OCI-LY7 (cell line): Measurements from ENCODE around the gene GIMAP1. TPM values are rescaled to one million over a fixed set of nuclear protein-coding genes. Genes with fewer than 3 reads are reported as not detected.

ENCODE experiments used
- BruUV-seq: library from RNA; stranded (reverse); fragments of 400-500 nt; replicated peaks from 2 replicates; lab custom pipeline; 2021; lab: Mats Ljungman, UMichigan
- CTCF ChIA-PET: fragments of 300-600 bp; sonication (Branson Sonifier 250); formaldehyde crosslinking; loops from one replicate; lab custom pipeline; 2022; ENCODE audit warnings: antibody characterized with exemption; ENCODE audit not compliant: unreplicated experiment; lab: Charles Lee
- POLR2A ChIA-PET: fragments of 300-600 bp; sonication (Branson Sonifier 250); formaldehyde crosslinking; loops from one replicate; lab custom pipeline; 2022; ENCODE audit warnings: antibody characterized with exemption; lab: Charles Lee
- DNase-seq: peaks from one replicate; pipeline ENCODE4 v3.0.0-alpha.2; 2015; ENCODE audit warnings: low spot score
- H2AFZ ChIP-seq: fragments of 200-600 bp; sonication (generic), shearing (Covaris generic); 2 replicates; pipeline ENCODE4 v1.6.1; 2014; ENCODE audit warnings: mild to moderate bottlenecking, antibody characterized with exemption, low read length, moderate library complexity
- H3K27ac ChIP-seq: fragments of 200-600 bp; sonication (generic); 2 replicates; pipeline ENCODE4 v1.5.1; 2014; ENCODE audit warnings: mixed run types, low read depth, mild to moderate bottlenecking, moderate library complexity, low read length, inconsistent platforms; ENCODE audit not compliant: poor library complexity, severe bottlenecking
- H3K36me3 ChIP-seq: fragments of 200-600 bp; sonication (generic); 2 replicates; pipeline ENCODE4 v1.6.1; 2014; ENCODE audit warnings: mild to moderate bottlenecking, antibody characterized with exemption, low read length, moderate library complexity, mixed read lengths; ENCODE audit not compliant: insufficient read depth
- H3K4me1 ChIP-seq: fragments of 200-600 bp; sonication (generic); 2 replicates; pipeline ENCODE4 v1.5.1; 2014; ENCODE audit warnings: mild to moderate bottlenecking, low read length; ENCODE audit not compliant: insufficient read depth, poor library complexity, severe bottlenecking
- H3K4me2 ChIP-seq: fragments of 200-600 bp; sonication (generic); 2 replicates; pipeline ENCODE4 v1.6.1; 2014; ENCODE audit warnings: mild to moderate bottlenecking, low read length
- H3K4me3 ChIP-seq: fragments of 200-600 bp; sonication (generic); 2 replicates; pipeline ENCODE4 v1.5.1; 2014; ENCODE audit warnings: mild to moderate bottlenecking, low read depth, low read length; ENCODE audit not compliant: poor library complexity, severe bottlenecking
- H3K79me2 ChIP-seq: fragments of 200-600 bp; sonication (generic); 2 replicates; pipeline ENCODE4 v1.6.1; 2016; ENCODE audit warnings: low read depth, mild to moderate bottlenecking, low read length, moderate library complexity, mixed read lengths; ENCODE audit not compliant: insufficient read depth
- H3K9me2 ChIP-seq: fragments of 200-600 bp; sonication (generic); 2 replicates; pipeline ENCODE4 v1.6.1; 2016; ENCODE audit warnings: mild to moderate bottlenecking, low read length, mixed read lengths; ENCODE audit not compliant: insufficient read depth
- H3K9me3 ChIP-seq: fragments of 200-600 bp; sonication (generic); 2 replicates; pipeline ENCODE4 v1.6.1; 2014; ENCODE audit warnings: mild to moderate bottlenecking, mixed run types, low read length, mixed read lengths
- H4K20me1 ChIP-seq: fragments of 200-600 bp; sonication (generic); 2 replicates; pipeline ENCODE4 v1.6.1; 2014; ENCODE audit warnings: mild to moderate bottlenecking, antibody characterized with exemption, low read length, moderate library complexity, mixed read lengths; ENCODE audit not compliant: insufficient read depth
- EZH2phosphoT487 ChIP-seq: fragments of 200-600 bp; sonication (generic); IDR thresholded peaks from 2 replicates; pipeline ENCODE4 v1.6.1; 2018; ENCODE audit warnings: low read depth, borderline replicate concordance, mild to moderate bottlenecking, mixed run types, antibody characterized with exemption, low read length, moderate library complexity, mixed read lengths
- intact Hi-C: fragments of 100-400 bp; cut with micrococcal nuclease; formaldehyde crosslinking; loops from one replicate; pipeline ENCODE4 v1.10.0; 2022; ENCODE audit not compliant: unreplicated experiment
- total RNA-seq, 2 experiments: library from RNA; depleted of rRNA in 1 of 2; stranded (reverse); fragments of >200 nt in 1 of 2; shearing (Covaris generic) in 1 of 2; gene quantifications; 2 replicates each; pipeline ENCODE4 v1.2.3, GENCODE V29; 2014 to 2022
- TF ChIP-seq, protein P1 (sequence below): fragments of 200-600 bp; sonication (generic); conservative IDR thresholded peaks from 2 replicates; pipeline ENCODE4 v1.5.1; 2014; ENCODE audit warnings: mild to moderate bottlenecking, antibody characterized with exemption, low read length, moderate library complexity, mixed read lengths

The GIMAP1 gene
- total RNA-seq, 2 experiments from 2014 or later, result not detected

DNA sequence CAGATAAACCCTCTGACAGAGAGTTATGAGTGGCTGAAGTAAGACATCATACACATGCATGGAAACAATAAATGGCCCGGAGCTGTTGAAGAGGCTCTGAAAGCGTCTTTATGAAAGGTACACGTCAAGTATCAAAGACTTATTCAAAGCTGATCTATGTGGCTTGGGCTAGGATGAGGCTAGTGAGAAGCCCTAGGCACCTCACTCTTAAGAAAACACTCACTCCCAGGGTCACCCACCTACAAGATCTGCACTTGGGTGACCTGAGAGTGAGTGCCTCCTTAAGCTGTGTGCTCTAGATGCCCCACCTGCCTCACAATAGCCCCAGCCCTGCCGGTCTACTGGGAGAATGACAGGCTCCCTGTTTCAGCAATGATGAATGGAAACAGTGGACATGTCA lies 1.1 kb upstream of the GIMAP1 start:
- no peaks in the 10 kb centered on the region for H3K79me2 ChIP-seq
- no peak for DNase-seq
- ChIA-PET POLR2A (no interaction called here), CTCF (no interaction called here)
- no peak overlapping the region for H3K4me3 ChIP-seq
- intact Hi-C loops, result no loop called here
- H3K4me1 ChIP-seq, result no peaks in the 10 kb centered on the region
- no TSS peak for BruUV-seq
- TF ChIP-seq, protein P1, sequence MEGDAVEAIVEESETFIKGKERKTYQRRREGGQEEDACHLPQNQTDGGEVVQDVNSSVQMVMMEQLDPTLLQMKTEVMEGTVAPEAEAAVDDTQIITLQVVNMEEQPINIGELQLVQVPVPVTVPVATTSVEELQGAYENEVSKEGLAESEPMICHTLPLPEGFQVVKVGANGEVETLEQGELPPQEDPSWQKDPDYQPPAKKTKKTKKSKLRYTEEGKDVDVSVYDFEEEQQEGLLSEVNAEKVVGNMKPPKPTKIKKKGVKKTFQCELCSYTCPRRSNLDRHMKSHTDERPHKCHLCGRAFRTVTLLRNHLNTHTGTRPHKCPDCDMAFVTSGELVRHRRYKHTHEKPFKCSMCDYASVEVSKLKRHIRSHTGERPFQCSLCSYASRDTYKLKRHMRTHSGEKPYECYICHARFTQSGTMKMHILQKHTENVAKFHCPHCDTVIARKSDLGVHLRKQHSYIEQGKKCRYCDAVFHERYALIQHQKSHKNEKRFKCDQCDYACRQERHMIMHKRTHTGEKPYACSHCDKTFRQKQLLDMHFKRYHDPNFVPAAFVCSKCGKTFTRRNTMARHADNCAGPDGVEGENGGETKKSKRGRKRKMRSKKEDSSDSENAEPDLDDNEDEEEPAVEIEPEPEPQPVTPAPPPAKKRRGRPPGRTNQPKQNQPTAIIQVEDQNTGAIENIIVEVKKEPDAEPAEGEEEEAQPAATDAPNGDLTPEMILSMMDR, result no peak
- TF ChIP-seq EZH2phosphoT487, result no peak
- H3K4me2 ChIP-seq, result no peak overlapping the region
- H2AFZ ChIP-seq, result no peak overlapping the region
- no peaks in the 10 kb centered on the region for H3K36me3 ChIP-seq
- no peak overlapping the region for H3K27ac ChIP-seq
- H3K9me3 ChIP-seq, result no peaks in the 10 kb centered on the region
- no peaks in the 10 kb centered on the region for H3K9me2 ChIP-seq
- no peaks in the 10 kb centered on the region for H4K20me1 ChIP-seq

GRCh38 chr7:150715738-150716137 lies 675 bp upstream of the GIMAP1 start:
- H3K27ac ChIP-seq, result no peak overlapping the region
- DNase-seq, result no peak
- POLR2A ChIA-PET, result interaction anchor here (0.6 kb wide), 2 partner anchors 170 to 1229 kb away, joined by 3 to 4 read pairs; no protein-coding TSS in a partner anchor
- no peak for TF ChIP-seq EZH2phosphoT487
- TF ChIP-seq, protein P1, result no peak
- CTCF ChIA-PET, result interaction anchor here (0.6 kb wide), 1 partner anchor 54 kb away, joined by 3 read pairs; no protein-coding TSS in a partner anchor
- H2AFZ ChIP-seq, result no peak overlapping the region
- no peaks in the 10 kb centered on the region for H4K20me1 ChIP-seq
- H3K4me2 ChIP-seq, result no peak overlapping the region
- H3K4me1 ChIP-seq, result no peaks in the 10 kb centered on the region
- H3K9me2 ChIP-seq, result no peaks in the 10 kb centered on the region
- no peaks in the 10 kb centered on the region for H3K36me3 ChIP-seq
- H3K9me3 ChIP-seq, result no peaks in the 10 kb centered on the region
- no peak overlapping the region for H3K4me3 ChIP-seq
- intact Hi-C loops, result no loop called here
- H3K79me2 ChIP-seq, result no peaks in the 10 kb centered on the region
- no TSS peak for BruUV-seq

GRCh38 chr7:150716939-150717338 lies 526 bp downstream of the GIMAP1 start:
- Histone ChIP-seq H2AFZ (no peak overlapping the region), H3K27ac (no peak overlapping the region), H3K79me2 (no peaks in the 10 kb centered on the region), H3K36me3 (no peaks in the 10 kb centered on the region), H3K4me1 (no peaks in the 10 kb centered on the region), H3K4me2 (no peak overlapping the region), H3K9me3 (no peaks in the 10 kb centered on the region), H3K4me3 (no peak overlapping the region), H3K9me2 (no peaks in the 10 kb centered on the region), H4K20me1 (no peaks in the 10 kb centered on the region)
- no TSS peak for BruUV-seq
- POLR2A ChIA-PET, result interaction anchor here (0.8 kb wide), 1 partner anchor 42 kb away, joined by 3 read pairs; no protein-coding TSS in a partner anchor
- CTCF ChIA-PET, result no interaction called here
- intact Hi-C loops, result no loop called here
- DNase-seq, result no peak
- TF ChIP-seq EZH2phosphoT487, result no peak
- TF ChIP-seq, protein P1, result no peak
